ENCODE results near the gene PPP5C.

DNA sequence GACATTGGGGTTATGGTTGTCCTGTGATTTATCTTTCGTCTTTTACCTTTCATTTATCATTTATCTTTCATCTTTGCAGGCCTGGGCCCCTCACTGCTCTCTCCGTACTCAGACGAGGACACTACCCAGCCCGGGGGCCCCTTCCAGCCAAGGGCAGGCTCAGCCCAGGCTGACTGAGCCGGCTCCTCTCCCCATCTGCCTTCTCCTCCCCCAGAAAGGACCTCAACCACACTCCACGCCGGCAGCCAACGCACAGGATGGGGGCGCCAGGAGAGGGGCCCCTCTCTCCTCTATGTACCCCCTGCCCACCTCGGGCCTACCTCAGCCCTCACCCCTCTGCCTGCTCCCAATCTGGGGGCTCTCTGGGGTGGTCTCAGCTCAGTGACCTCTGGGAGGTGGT lies 7.4 kb upstream of the PPP5C start:
- TF ChIP-seq POLR2AphosphoS5 (IDR thresholded peaks at IDR 0.05; ENCODE audit: borderline replicate concordance, low read depth, low read length) (no peak), EZH2 (IDR thresholded peaks at IDR 0.05) (no peak)

All from SK-N-MC (cell line).